PC-3 (cell line): ENCODE measurements around the gene BORCS8. TPM values are rescaled to one million over a fixed set of nuclear protein-coding genes. Genes with fewer than 3 reads are reported as not detected.
"Not testable (repeated sequence)": the region's sequence is repeated elsewhere in the genome, so short reads cannot be mapped to it uniquely, and the experiment has no call there.

Experiments used
- ATAC-seq: fragments of 200-7000 bp; cut with Tn5 transposase; 2 replicates; pipeline ENCODE4 v1.9.1; 2020; ENCODE audit warnings: mild to moderate bottlenecking, moderate library complexity
- BruUV-seq: library from RNA; stranded (reverse); fragments of 400-500 nt; replicated peaks from 2 replicates; lab custom pipeline; 2021; lab: Mats Ljungman, UMichigan
- CTCF ChIA-PET: fragments of 300-600 bp; sonication (Branson Sonifier 250); formaldehyde crosslinking; loops from one replicate; lab custom pipeline; 2022; ENCODE audit warnings: antibody characterized with exemption; lab: Charles Lee
- POLR2A ChIA-PET: fragments of 300-600 bp; sonication (Branson Sonifier 250); formaldehyde crosslinking; loops from one replicate; lab custom pipeline; 2022; ENCODE audit warnings: antibody characterized with exemption; ENCODE audit not compliant: unreplicated experiment; lab: Charles Lee
- DNase-seq: peaks from one replicate; pipeline ENCODE4 v3.0.0-alpha.2; 2015
- H2AFZ ChIP-seq: fragments of 300-600 bp; sonication (generic); 2 replicates; pipeline ENCODE4 v1.6.0; 2016; ENCODE audit warnings: antibody characterized with exemption, low read length
- H3F3A ChIP-seq: fragments of 300-600 bp; sonication (generic); one replicate; pipeline ENCODE4 v1.6.0; 2017; ENCODE audit warnings: antibody characterized with exemption, low read length, control low read depth, mild to moderate bottlenecking; ENCODE audit not compliant: unreplicated experiment
- H3K27ac ChIP-seq: fragments of 300-600 bp; sonication (generic); 2 replicates; pipeline ENCODE4 v1.5.1; 2016; ENCODE audit warnings: mild to moderate bottlenecking, low read length
- H3K27me3 ChIP-seq: fragments of 300-600 bp; sonication (generic); 2 replicates; pipeline ENCODE4 v1.6.1; 2016; ENCODE audit warnings: low read length, mixed read lengths
- H3K36me3 ChIP-seq: fragments of 300-600 bp; sonication (generic); 2 replicates; pipeline ENCODE4 v1.6.1; 2016; ENCODE audit warnings: low read depth, mixed run types, low read length, mixed read lengths
- H3K4me1 ChIP-seq: fragments of 300-600 bp; sonication (generic); 2 replicates; pipeline ENCODE4 v1.5.1; 2016; ENCODE audit warnings: low read length; ENCODE audit not compliant: insufficient read depth
- H3K4me2 ChIP-seq: fragments of 300-600 bp; sonication (generic); 2 replicates; pipeline ENCODE4 v1.6.0; 2016; ENCODE audit warnings: low read length
- H3K4me3 ChIP-seq: fragments of 300-600 bp; sonication (generic); 2 replicates; pipeline ENCODE4 v1.5.1; 2016; ENCODE audit warnings: mild to moderate bottlenecking, low read length, mixed read lengths
- H3K79me2 ChIP-seq: fragments of 300-600 bp; sonication (generic); 2 replicates; pipeline ENCODE4 v1.6.1; 2017; ENCODE audit warnings: low read length, mixed read lengths
- H3K9ac ChIP-seq: fragments of 300-600 bp; sonication (generic); 2 replicates; pipeline ENCODE4 v1.6.0; 2016; ENCODE audit warnings: mild to moderate bottlenecking, low read length
- H3K9me2 ChIP-seq: fragments of 300-600 bp; sonication (generic); replicated peaks from 2 replicates; pipeline ENCODE4 v1.6.1; 2016; ENCODE audit warnings: mixed run types, low read length, mixed read lengths
- H3K9me3 ChIP-seq: fragments of 300-600 bp; sonication (generic); 2 replicates; pipeline ENCODE4 v1.6.1; 2016; ENCODE audit warnings: low read length, mixed read lengths
- H4K20me1 ChIP-seq: fragments of 300-600 bp; sonication (generic); 2 replicates; pipeline ENCODE4 v1.6.1; 2016; ENCODE audit warnings: low read length, mixed read lengths
- EZH2 ChIP-seq: fragments of 300-600 bp; sonication (generic); IDR thresholded peaks from one replicate; pipeline ENCODE4 v1.6.1; 2017; ENCODE audit warnings: antibody characterized with exemption, mild to moderate bottlenecking, low read length; ENCODE audit not compliant: unreplicated experiment
- EZH2phosphoT487 ChIP-seq: fragments of 300-600 bp; sonication (generic); IDR thresholded peaks from 2 replicates; pipeline ENCODE4 v1.6.1; 2018; ENCODE audit warnings: mild to moderate bottlenecking, antibody characterized with exemption, low read length, borderline replicate concordance
- intact Hi-C: fragments of 100-400 bp; cut with micrococcal nuclease; formaldehyde crosslinking; loops from 2 replicates; pipeline ENCODE4 v1.9.0; 2023
- total RNA-seq: library from RNA; depleted of rRNA; stranded (reverse); fragments of >200 nt; gene quantifications from 2 replicates; pipeline ENCODE4 v1.2.3, GENCODE V29; 2014
- TF ChIP-seq, protein P1 (sequence below): fragments of 300-600 bp; sonication (generic); conservative IDR thresholded peaks from 2 replicates; pipeline ENCODE4 v1.5.1; 2017; ENCODE audit warnings: antibody characterized with exemption, low read depth, mild to moderate bottlenecking, low read length

Gene BORCS8
- total RNA-seq, 1 experiment from 2014 or later: 33.1 TPM

- ATAC-seq (no peak), DNase-seq (no peak)
- Histone ChIP-seq H3F3A (no peaks in the 10 kb centered on the region), H4K20me1 (no peaks in the 10 kb centered on the region), H3K27me3 (no peaks in the 10 kb centered on the region), H2AFZ (no peak overlapping the region), H3K4me3 (no peak overlapping the region), H3K79me2 (0 out of 2 replicates have a peak, but pooled peaks cover under 1% of the 10 kb centered on the region), H3K36me3 (peaks cover 25% of the 10 kb centered on the region), H3K27ac (no peak overlapping the region), H3K4me2 (no peak overlapping the region), H3K4me1 (no peaks in the 10 kb centered on the region), H3K9me3 (no peaks in the 10 kb centered on the region), H3K9me2 (no peaks in the 10 kb centered on the region), H3K9ac (no peak overlapping the region)
- BruUV-seq: no TSS peak
- TF ChIP-seq, protein P1, sequence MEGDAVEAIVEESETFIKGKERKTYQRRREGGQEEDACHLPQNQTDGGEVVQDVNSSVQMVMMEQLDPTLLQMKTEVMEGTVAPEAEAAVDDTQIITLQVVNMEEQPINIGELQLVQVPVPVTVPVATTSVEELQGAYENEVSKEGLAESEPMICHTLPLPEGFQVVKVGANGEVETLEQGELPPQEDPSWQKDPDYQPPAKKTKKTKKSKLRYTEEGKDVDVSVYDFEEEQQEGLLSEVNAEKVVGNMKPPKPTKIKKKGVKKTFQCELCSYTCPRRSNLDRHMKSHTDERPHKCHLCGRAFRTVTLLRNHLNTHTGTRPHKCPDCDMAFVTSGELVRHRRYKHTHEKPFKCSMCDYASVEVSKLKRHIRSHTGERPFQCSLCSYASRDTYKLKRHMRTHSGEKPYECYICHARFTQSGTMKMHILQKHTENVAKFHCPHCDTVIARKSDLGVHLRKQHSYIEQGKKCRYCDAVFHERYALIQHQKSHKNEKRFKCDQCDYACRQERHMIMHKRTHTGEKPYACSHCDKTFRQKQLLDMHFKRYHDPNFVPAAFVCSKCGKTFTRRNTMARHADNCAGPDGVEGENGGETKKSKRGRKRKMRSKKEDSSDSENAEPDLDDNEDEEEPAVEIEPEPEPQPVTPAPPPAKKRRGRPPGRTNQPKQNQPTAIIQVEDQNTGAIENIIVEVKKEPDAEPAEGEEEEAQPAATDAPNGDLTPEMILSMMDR: no peak
- TF ChIP-seq EZH2phosphoT487: no peak
- no peak for TF ChIP-seq EZH2
- ChIA-PET POLR2A (no interaction called here), CTCF (no interaction called here)
- intact Hi-C loops: no loop called here
Observed at GRCh38 chr19:19179548-19180441, 12.2 kb downstream of the BORCS8 start.

- ChIA-PET CTCF (no interaction called here), POLR2A (no interaction called here)
- TF ChIP-seq, protein P1: no peak
- TF ChIP-seq EZH2phosphoT487 (no peak), EZH2 (no peak)
- Histone ChIP-seq H3K4me2 (no peak overlapping the region), H3K9ac (no peak overlapping the region), H3K9me2 (no peaks in the 10 kb centered on the region), H3K27ac (no peak overlapping the region), H3F3A (no peaks in the 10 kb centered on the region), H3K4me1 (no peaks in the 10 kb centered on the region), H3K27me3 (no peaks in the 10 kb centered on the region), H3K36me3 (peaks cover 18% of the 10 kb centered on the region), H3K9me3 (no peaks in the 10 kb centered on the region), H4K20me1 (no peaks in the 10 kb centered on the region), H3K4me3 (no peak overlapping the region), H3K79me2 (no peaks in the 10 kb centered on the region), H2AFZ (no peak overlapping the region)
- BruUV-seq: no TSS peak
- ATAC-seq (no peak), DNase-seq (no peak)
- intact Hi-C loops: no loop called here
Observed at GRCh38 chr19:19176950-19177349, 15.0 kb downstream of the BORCS8 start.

DNA sequence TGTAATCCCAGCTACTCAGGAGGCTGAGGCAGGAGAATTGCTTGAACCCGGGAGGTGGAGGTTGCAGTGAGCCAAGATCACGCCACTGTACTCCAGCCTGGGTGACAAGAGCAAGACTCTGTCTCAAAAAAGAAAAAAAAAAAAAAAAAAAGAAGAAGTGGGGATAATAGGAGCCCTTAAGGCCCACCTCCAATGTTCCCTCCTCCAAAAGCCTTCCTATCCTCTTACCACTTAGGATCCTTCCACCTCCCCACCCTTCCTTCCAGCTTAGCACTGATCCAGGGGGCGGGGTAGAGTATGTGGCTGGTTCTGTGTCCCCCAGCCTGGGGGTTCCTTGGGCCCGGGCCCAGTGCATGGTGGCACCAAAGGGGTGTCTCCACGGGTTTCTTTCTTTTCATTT is 18.7 kb downstream of the BORCS8 start:
- BruUV-seq, CTCF ChIA-PET, POLR2A ChIA-PET, H3K4me1 ChIP-seq, H3K4me2 ChIP-seq, DNase-seq, H3K4me3 ChIP-seq, H3K9me3 ChIP-seq, intact Hi-C loops, H3K9ac ChIP-seq, ATAC-seq, H3K9me2 ChIP-seq, H4K20me1 ChIP-seq, H2AFZ ChIP-seq, H3F3A ChIP-seq, H3K79me2 ChIP-seq, H3K36me3 ChIP-seq, H3K27ac ChIP-seq, H3K27me3 ChIP-seq: not testable (repeated sequence)
